ENCODE measurements around the gene YARS1. TPM values are rescaled to one million over a fixed set of nuclear protein-coding genes. Genes with fewer than 3 reads are reported as not detected.

Gene YARS1
- total and polyA plus RNA-seq, 2 of the 4 experiments (the other 2 are of a cell fraction), result 100 to 166 TPM

DNA sequence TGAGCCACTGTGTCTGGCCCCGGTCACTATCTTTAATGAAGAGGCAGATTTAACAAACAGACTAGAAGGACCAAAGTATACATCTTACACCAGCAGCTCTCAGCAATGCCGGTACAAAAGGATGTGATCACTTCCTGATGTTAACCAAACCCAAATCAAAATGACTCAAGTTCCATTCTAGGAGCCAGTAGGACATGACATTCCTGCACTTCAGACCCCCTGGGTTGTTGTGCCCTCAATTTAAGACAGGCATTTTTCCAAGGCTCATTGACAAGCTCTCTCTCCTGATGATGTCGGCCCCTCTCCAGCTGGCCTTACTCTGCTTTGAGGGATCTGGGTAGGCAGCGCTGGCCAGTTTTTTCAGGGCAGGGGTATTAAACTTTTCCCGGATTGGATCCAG is 35.1 kb downstream of the YARS1 start:
- Histone ChIP-seq H2AK9ac (replicated peaks; ENCODE audit: low read depth, low read length, poor library complexity) (no peak overlapping the region), H3K27me3 (ENCODE audit: control insufficient read depth, insufficient read depth, low read length) (no peaks in the 10 kb centered on the region), H3K4me2 (ENCODE audit: low read depth, low read length) (no peak overlapping the region), H4K91ac (ENCODE audit: insufficient read depth, low read depth, low read length) (no peak overlapping the region), H3K18ac (ENCODE audit: low read depth, low read length) (no peak overlapping the region), H2BK20ac (ENCODE audit: low read depth, low read length) (no peak overlapping the region), H4K20me1 (ENCODE audit: insufficient read depth, low read length) (peaks cover 5% of the 10 kb centered on the region), H3K4me1 (ENCODE audit: control insufficient read depth, insufficient read depth, low read length) (no peaks in the 10 kb centered on the region), H4K5ac (ENCODE audit: low read depth, low read length) (no peak overlapping the region), H3K36me3 (ENCODE audit: control insufficient read depth, insufficient read depth, low read length) (peaks cover 67% of the 10 kb centered on the region), H3K9ac (ENCODE audit: low read depth, low read length) (no peak overlapping the region), H4K8ac (ENCODE audit: low read depth in 2 of 2, low read length in 2 of 2) (no peak overlapping the region), H3K4me3 (ENCODE audit: insufficient read depth, low read depth, low read length) (no peak overlapping the region), H3K9me3 (ENCODE audit: control insufficient read depth, insufficient read depth, low read length) (no peaks in the 10 kb centered on the region), H3K23ac (ENCODE audit: low read depth, low read length) (no peak overlapping the region), H3K9me1 (ENCODE audit: insufficient read depth, low read length) (no peaks in the 10 kb centered on the region; the same call in 1 of the 2 replicates), H2AK5ac (ENCODE audit: low read depth, low read length) (no peak overlapping the region), H3K56ac (ENCODE audit: extremely low read depth, insufficient read depth, low read length) (no peak overlapping the region), H2AFZ (replicated peaks; ENCODE audit: low read length, poor library complexity) (no peak overlapping the region), H2BK120ac (ENCODE audit: low read depth, low read length) (no peak overlapping the region), H3K27ac (ENCODE audit: insufficient read depth, low read length) (no peak overlapping the region), H2BK15ac (ENCODE audit: low read depth, low read length) (no peak overlapping the region), H3K79me1 (ENCODE audit: low read depth in 1 of 2, low read length in 2 of 2) (peaks cover 8 to 20% of the 10 kb centered on the region in 2 experiments; a peak in 2 of 4 replicates), H3K14ac (replicated peaks; ENCODE audit: low read depth, low read length) (no peak overlapping the region), H2BK5ac (ENCODE audit: low read depth, low read length, poor library complexity, severe bottlenecking) (no peak overlapping the region), H3K4ac (ENCODE audit: low read depth, low read length) (no peak overlapping the region)
- ChIA-PET CTCF (interaction anchor here (0.8 to 2.4 kb wide), 3 partner anchors 9 to 70 kb away, joined by 5 to 7 read pairs (median 6); no protein-coding TSS in a partner anchor), POLR2A (ENCODE audit: unreplicated experiment) (interaction anchor here (0.6 kb wide), 1 partner anchor 315 kb away, joined by 3 read pairs; no protein-coding TSS in a partner anchor)
- DNase-seq (no peak), ATAC-seq (ENCODE audit: low read depth) (no peak)
- BruUV-seq (replicated peaks), result no TSS peak
- in situ Hi-C loops (cut with MboI; ENCODE audit: low sequenced_read_pairs), result no loop called here
- WGBS, 2 experiments (ENCODE audit: extremely low coverage in 2 of 2, insufficient read length in 1 of 2), result 80% methylated on average over 2 of the region's 5 CpGs; no CpG with 5 or more reads in 1 of the 2 experiments
- dilution Hi-C loops (cut with HindIII; ENCODE audit: low sequenced_read_pairs, unreplicated experiment), result no loop called here
- intact Hi-C loops (cut with micrococcal nuclease), result no loop called here
- no peak for TF ChIP-seq MAFK (IDR thresholded peaks at IDR 0.05; ENCODE audit: low read depth, low read length)
